K562 (cell line): ENCODE data around the gene PRR15L. TPM values are rescaled to one million over a fixed set of nuclear protein-coding genes. Genes with fewer than 3 reads are reported as not detected.
A peak's percentile ranks its signal among the peaks of the same experiment; 100 is the strongest.

Experiments used
- ATF1 ChIP-seq, 2 experiments: fragments of 450-650 bp in 1 of 2; IDR thresholded peaks; 2 replicates each; pipeline ENCODE4 v1.6.1; 2016; ENCODE audit warnings: missing compliant biosample characterization in 1 of 2, missing genetic modification characterization in 1 of 2
- ETV5 ChIP-seq: sonication (generic); formaldehyde crosslinking; IDR thresholded peaks from 2 replicates; pipeline ENCODE4 v1.4.0; 2020; ENCODE audit warnings: low read depth, mild to moderate bottlenecking, missing genetic modification reagents
- MCM2 ChIP-seq: fragments of 450-650 bp; IDR thresholded peaks from 2 replicates; pipeline ENCODE4 v1.6.1; 2017; ENCODE audit warnings: low read depth, mild to moderate bottlenecking
- MTF1 ChIP-seq: fragments of 250-450 bp; sonication (Bioruptor Pico); IDR thresholded peaks from 2 replicates; pipeline ENCODE4 v1.9.0; 2021; ENCODE audit warnings: moderate library complexity, mild to moderate bottlenecking, inconsistent platforms, borderline replicate concordance
- MYC ChIP-seq, 2 experiments: fragments of 250-450 bp in 1 of 2; sonication (Bioruptor Pico) in 1 of 2; IDR thresholded peaks; 2 replicates each; pipeline versions ENCODE4 v1.5.1 to v1.6.1; 2012 to 2021; ENCODE audit warnings: low read depth in 2 of 2, borderline replicate concordance in 1 of 2, improper control_type of control experiment in 1 of 2, low read length in 1 of 2, mild to moderate bottlenecking in 1 of 2, moderate library complexity in 1 of 2
- NR2C2 ChIP-seq, 2 experiments: fragments of 200-800 bp in 1 of 2; sonication (Bioruptor generic) in 1 of 2; sonication (generic) in 1 of 2; formaldehyde crosslinking in 1 of 2; IDR thresholded peaks; 2 replicates each; pipeline versions ENCODE4 v1.6.1 to v1.8.0; 2016 to 2022; ENCODE audit warnings: mild to moderate bottlenecking in 1 of 2, missing compliant biosample characterization in 1 of 2, missing genetic modification characterization in 1 of 2, missing genetic modification reagents in 1 of 2
- NRF1 ChIP-seq, 2 experiments: fragments of 450-650 bp; IDR thresholded peaks in 1 of 2; conservative IDR thresholded peaks in 1 of 2; 2 replicates each; pipeline ENCODE4 v1.6.1; 2014; ENCODE audit warnings: mild to moderate bottlenecking in 2 of 2
- RFX5 ChIP-seq: IDR thresholded peaks from 2 replicates; pipeline ENCODE4 v1.6.1; 2011; ENCODE audit warnings: low read depth, mild to moderate bottlenecking, improper control_type of control experiment, low read length
- SMAD3 ChIP-seq: fragments of 450-650 bp; formaldehyde crosslinking; conservative IDR thresholded peaks from 2 replicates; pipeline ENCODE4 v1.4.0; 2020; ENCODE audit warnings: mild to moderate bottlenecking
- ZNF23 ChIP-seq: fragments of 250-450 bp; sonication (Bioruptor Pico); IDR thresholded peaks from 2 replicates; pipeline ENCODE4 v1.4.0; 2020; ENCODE audit warnings: mild to moderate bottlenecking
- ZNF507 ChIP-seq: conservative IDR thresholded peaks from 2 replicates; pipeline ENCODE4 v1.6.1; 2017; ENCODE audit warnings: missing genetic modification characterization, missing compliant biosample characterization
- polyA plus RNA-seq, 8 experiments: library from polyadenylated mRNA; depleted of rRNA in 4 of 8; stranded (reverse) in 5 of 8; unstranded in 3 of 8; fragments of >200 nt; fragmentation: Nextera tagmentation in 2 of 8; fragmentation: Illumina TruSeq in 1 of 8; extraction: Ambion mirVana in 2 of 8; extraction: Trizol in 1 of 8; gene quantifications; 2 replicates each; pipeline versions ENCODE4 v1.2.1 to v1.2.3, GENCODE V29; 2011 to 2014; ENCODE audit warnings: inconsistent platforms in 1 of 8, missing spikeins in 1 of 8
- total RNA-seq, 7 experiments: library from RNA; depleted of rRNA in 6 of 7; stranded (reverse); fragments of >200 nt in 6 of 7; fragmentation: Illumina TruSeq in 2 of 7; extraction: Trizol in 2 of 7; gene quantifications; 2 replicates each; pipeline versions ENCODE4 v1.2.1 to v1.2.3, GENCODE V29; 2011 to 2021; ENCODE audit warnings: low replicate concordance in 1 of 7
- TF ChIP-seq, protein P1 (sequence below): fragments of 250-450 bp; sonication (Bioruptor Pico); IDR thresholded peaks from 2 replicates; pipeline ENCODE4 v1.4.0; 2020; ENCODE audit warnings: mild to moderate bottlenecking, moderate library complexity, borderline replicate concordance
- TF ChIP-seq, protein P2 (sequence below), 2 experiments: fragments of 250-450 bp in 1 of 2; fragments of 450-650 bp in 1 of 2; sonication (Bioruptor Pico) in 1 of 2; IDR thresholded peaks; 2 replicates each; pipeline versions ENCODE4 v1.6.1 to v1.8.0; 2016 to 2021; ENCODE audit warnings: mild to moderate bottlenecking in 2 of 2, moderate library complexity in 2 of 2, missing compliant biosample characterization in 1 of 2, missing genetic modification characterization in 1 of 2
- TF ChIP-seq, protein P3 (sequence below): fragments of 250-450 bp; sonication (Bioruptor Pico); IDR thresholded peaks from 2 replicates; pipeline ENCODE4 v1.9.0; 2021; ENCODE audit warnings: mild to moderate bottlenecking
- TF ChIP-seq, protein P4 (sequence below): fragments of 250-450 bp; sonication (Bioruptor Pico); IDR thresholded peaks from 2 replicates; pipeline ENCODE4 v1.8.0; 2022; ENCODE audit warnings: moderate library complexity, mild to moderate bottlenecking, inconsistent platforms

PRR15L gene
- total and polyA plus RNA-seq, 9 of the 15 experiments (the other 6 are each of a cell fraction or from before 2014, with no cell fraction given): 0.03 TPM; not detected in 8

DNA sequence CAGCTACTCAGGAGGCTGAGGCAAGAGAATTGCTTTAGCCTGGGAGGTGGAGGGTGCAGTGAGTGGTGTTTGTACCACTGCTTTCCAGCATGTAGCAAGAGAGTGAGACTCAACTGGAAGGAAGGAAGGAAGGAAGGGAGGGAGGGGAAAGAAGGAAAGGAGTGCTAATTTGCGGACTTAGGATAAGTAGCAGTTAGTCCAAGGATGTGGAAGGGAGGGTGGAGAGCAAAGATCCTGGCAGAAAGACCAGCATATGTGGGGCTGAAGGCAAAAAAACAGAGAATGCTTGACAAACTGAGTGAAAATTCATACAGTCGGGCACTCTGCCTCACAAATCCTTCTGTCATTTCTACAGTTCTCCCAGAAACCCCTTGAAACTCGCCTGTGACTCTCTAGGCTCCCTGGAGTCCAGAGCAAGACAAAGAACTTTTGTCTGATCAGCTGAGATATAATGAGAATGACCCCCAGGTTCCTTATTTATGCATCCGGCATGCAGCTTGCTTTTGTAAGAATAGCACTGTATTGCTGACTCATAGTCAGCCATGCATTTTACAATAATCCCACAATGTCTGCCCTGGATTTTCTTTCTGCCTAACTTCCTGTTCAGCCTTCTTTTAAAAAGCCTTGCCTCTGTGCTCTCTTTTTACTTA is 44.7 kb upstream of the PRR15L start (continued):
- TF ChIP-seq RFX5 (no peak), NR2C2 (CRISPR knock-in tag; IDR thresholded peaks at IDR 0.05) (no peak), NR2C2 (tag; IDR thresholded peaks at IDR 0.05) (peak; percentile 59; the same call in 1 of the 2 replicates), ZNF507 (tag) (no peak), ATF1 (CRISPR knock-in tag; IDR thresholded peaks at IDR 0.05) (no peak), ATF1 (tag; IDR thresholded peaks at IDR 0.05) (no peak), MTF1 (CRISPR knock-in tag) (no peak), MCM2 (no peak), ZNF23 (CRISPR knock-in tag) (no peak), SMAD3 (CRISPR knock-in tag) (no peak), MYC (IDR thresholded peaks at IDR 0.05; ENCODE audit: low read depth, low read length) (0 out of 2 replicates have a peak, but pooled peaks have one; percentile 23), MYC (CRISPR knock-in tag; IDR thresholded peaks at IDR 0.05; ENCODE audit: borderline replicate concordance, low read depth) (0 out of 2 replicates have a peak, but pooled peaks have one; percentile 7), ETV5 (CRISPR knock-in tag) (no peak), NRF1 (conservative IDR thresholded peaks at IDR 0.05 in 1 of 2, IDR thresholded peaks at IDR 0.05 in 1 of 2) (no peak)
- TF ChIP-seq, protein P1, sequence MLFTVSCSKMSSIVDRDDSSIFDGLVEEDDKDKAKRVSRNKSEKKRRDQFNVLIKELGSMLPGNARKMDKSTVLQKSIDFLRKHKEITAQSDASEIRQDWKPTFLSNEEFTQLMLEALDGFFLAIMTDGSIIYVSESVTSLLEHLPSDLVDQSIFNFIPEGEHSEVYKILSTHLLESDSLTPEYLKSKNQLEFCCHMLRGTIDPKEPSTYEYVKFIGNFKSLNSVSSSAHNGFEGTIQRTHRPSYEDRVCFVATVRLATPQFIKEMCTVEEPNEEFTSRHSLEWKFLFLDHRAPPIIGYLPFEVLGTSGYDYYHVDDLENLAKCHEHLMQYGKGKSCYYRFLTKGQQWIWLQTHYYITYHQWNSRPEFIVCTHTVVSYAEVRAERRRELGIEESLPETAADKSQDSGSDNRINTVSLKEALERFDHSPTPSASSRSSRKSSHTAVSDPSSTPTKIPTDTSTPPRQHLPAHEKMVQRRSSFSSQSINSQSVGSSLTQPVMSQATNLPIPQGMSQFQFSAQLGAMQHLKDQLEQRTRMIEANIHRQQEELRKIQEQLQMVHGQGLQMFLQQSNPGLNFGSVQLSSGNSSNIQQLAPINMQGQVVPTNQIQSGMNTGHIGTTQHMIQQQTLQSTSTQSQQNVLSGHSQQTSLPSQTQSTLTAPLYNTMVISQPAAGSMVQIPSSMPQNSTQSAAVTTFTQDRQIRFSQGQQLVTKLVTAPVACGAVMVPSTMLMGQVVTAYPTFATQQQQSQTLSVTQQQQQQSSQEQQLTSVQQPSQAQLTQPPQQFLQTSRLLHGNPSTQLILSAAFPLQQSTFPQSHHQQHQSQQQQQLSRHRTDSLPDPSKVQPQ: no peak
- TF ChIP-seq, protein P2, sequence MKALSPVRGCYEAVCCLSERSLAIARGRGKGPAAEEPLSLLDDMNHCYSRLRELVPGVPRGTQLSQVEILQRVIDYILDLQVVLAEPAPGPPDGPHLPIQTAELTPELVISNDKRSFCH (CRISPR knock-in tag; IDR thresholded peaks at IDR 0.05): no peak
- TF ChIP-seq, protein P2 (tag; IDR thresholded peaks at IDR 0.05): 0 out of 2 replicates have a peak, but pooled peaks have one; percentile 18
- TF ChIP-seq, protein P3, sequence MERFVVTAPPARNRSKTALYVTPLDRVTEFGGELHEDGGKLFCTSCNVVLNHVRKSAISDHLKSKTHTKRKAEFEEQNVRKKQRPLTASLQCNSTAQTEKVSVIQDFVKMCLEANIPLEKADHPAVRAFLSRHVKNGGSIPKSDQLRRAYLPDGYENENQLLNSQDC (CRISPR knock-in tag): no peak
- TF ChIP-seq, protein P4, sequence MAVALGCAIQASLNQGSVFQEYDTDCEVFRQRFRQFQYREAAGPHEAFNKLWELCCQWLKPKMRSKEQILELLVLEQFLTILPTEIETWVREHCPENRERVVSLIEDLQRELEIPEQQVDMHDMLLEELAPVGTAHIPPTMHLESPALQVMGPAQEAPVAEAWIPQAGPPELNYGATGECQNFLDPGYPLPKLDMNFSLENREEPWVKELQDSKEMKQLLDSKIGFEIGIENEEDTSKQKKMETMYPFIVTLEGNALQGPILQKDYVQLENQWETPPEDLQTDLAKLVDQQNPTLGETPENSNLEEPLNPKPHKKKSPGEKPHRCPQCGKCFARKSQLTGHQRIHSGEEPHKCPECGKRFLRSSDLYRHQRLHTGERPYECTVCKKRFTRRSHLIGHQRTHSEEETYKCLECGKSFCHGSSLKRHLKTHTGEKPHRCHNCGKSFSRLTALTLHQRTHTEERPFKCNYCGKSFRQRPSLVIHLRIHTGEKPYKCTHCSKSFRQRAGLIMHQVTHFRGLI (CRISPR knock-in tag): no peak
